Measurements from ENCODE around the gene STPG1. TPM values are rescaled to one million over a fixed set of nuclear protein-coding genes. Genes with fewer than 3 reads are reported as not detected.

Gene STPG1
- total RNA-seq, 2 experiments from 2014 or later: 8.0 to 9.9 TPM

DNA sequence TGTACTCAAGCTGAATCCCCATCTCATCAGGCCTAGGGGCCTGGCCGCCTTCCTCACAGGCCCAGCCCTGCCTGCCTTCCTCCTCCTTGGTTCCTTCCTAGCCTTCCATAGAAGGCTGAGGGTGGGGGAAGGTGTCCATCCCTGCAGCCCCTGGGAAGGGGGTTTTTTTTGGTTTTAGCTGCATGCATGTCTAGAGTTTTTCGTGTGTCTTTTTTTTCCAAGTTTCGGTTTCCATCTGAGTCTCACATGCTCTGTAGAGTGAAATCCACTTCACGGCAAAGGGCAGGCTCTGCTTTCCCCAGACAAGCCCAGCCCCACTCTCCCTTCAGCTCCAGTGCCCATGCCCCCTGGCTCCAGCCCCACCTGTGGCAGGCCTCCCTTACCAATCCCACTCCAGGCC, 62.3 kb downstream of the STPG1 start:
- CTCF ChIA-PET: interaction anchor here (0.7 to 2.7 kb wide), 5 partner anchors 14 to 201 kb away, joined by 3 to 20 read pairs (median 4); no protein-coding TSS in a partner anchor

DNA sequence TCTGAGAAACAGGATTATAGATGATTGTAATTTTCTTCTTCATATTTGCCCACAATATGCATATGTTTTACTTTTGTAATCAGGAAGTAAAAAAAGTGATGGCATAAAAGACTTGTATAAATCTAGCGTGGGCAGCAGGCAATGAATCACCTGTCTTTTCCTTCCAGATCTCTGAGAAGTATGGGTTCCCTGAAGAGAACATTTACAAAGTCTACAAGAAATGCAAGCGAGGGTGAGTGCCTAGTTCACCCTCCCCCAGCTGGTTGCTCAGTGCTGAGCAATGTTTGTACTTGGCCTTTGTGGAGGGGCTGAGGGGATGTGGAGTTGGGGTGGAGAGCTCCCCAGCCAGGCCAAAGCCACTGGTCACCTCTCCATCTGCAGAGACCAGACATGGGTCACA, 63.7 kb downstream of the STPG1 start:
- Mint-ChIP-seq H3K27me3 (ENCODE audit: low read depth) (peaks cover 7% of the 10 kb centered on the region), H3K4me3 (no peak overlapping the region), H3K27ac (no peak overlapping the region), H3K36me3 (ENCODE audit: low read depth) (no peaks in the 10 kb centered on the region), H3K9me3 (ENCODE audit: insufficient read depth) (no peaks in the 10 kb centered on the region), H3K4me1 (ENCODE audit: low read depth) (peaks cover 22% of the 10 kb centered on the region)
- ChIA-PET CTCF (no interaction called here), POLR2A (no interaction called here)
- no peak for ATAC-seq
- DNase-seq: no peak

More for the DNA sequence above, 62.3 kb downstream of the STPG1 start:
- DNase-seq: no peak
- ATAC-seq: no peak
- Mint-ChIP-seq H3K4me3 (no peak overlapping the region), H3K27ac (no peak overlapping the region), H3K9me3 (ENCODE audit: insufficient read depth) (no peaks in the 10 kb centered on the region), H3K36me3 (ENCODE audit: low read depth) (no peaks in the 10 kb centered on the region), H3K4me1 (ENCODE audit: low read depth) (peaks cover 22% of the 10 kb centered on the region), H3K27me3 (ENCODE audit: low read depth) (peaks cover 2% of the 10 kb centered on the region)
- POLR2A ChIA-PET: interaction anchor here (0.6 kb wide), 1 partner anchor 33 kb away, joined by 3 read pairs; no protein-coding TSS in a partner anchor

DNA sequence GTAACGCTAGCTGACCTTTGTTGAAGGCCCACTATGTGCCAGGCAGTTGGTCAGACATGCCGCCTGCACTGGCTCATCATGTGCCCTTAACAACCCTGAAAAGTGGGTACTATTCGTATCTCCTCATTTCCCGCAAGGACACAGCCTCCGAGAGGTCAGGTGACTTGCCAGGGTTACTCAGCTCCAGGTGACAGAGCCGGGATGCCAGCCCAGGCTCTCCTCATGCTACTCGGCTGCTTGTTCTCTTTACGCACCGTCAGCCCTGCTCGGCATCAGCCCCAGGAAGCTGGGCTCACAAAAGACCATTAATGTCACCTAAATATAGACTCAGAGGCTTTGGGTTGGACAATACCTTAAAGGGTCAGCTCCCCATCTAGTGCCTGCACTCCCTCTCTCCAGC, 65.4 kb downstream of the STPG1 start:
- DNase-seq (no peak), ATAC-seq (no peak)
- Mint-ChIP-seq H3K36me3 (ENCODE audit: low read depth) (no peaks in the 10 kb centered on the region), H3K4me1 (ENCODE audit: low read depth) (peaks cover 22% of the 10 kb centered on the region), H3K4me3 (no peak overlapping the region), H3K27ac (no peak overlapping the region), H3K27me3 (ENCODE audit: low read depth) (peaks cover 7% of the 10 kb centered on the region), H3K9me3 (ENCODE audit: insufficient read depth) (no peaks in the 10 kb centered on the region)
- ChIA-PET CTCF (no interaction called here), POLR2A (interaction anchor here (0.6 kb wide), 1 partner anchor 511 kb away, joined by 4 read pairs; no protein-coding TSS in a partner anchor)

DNA sequence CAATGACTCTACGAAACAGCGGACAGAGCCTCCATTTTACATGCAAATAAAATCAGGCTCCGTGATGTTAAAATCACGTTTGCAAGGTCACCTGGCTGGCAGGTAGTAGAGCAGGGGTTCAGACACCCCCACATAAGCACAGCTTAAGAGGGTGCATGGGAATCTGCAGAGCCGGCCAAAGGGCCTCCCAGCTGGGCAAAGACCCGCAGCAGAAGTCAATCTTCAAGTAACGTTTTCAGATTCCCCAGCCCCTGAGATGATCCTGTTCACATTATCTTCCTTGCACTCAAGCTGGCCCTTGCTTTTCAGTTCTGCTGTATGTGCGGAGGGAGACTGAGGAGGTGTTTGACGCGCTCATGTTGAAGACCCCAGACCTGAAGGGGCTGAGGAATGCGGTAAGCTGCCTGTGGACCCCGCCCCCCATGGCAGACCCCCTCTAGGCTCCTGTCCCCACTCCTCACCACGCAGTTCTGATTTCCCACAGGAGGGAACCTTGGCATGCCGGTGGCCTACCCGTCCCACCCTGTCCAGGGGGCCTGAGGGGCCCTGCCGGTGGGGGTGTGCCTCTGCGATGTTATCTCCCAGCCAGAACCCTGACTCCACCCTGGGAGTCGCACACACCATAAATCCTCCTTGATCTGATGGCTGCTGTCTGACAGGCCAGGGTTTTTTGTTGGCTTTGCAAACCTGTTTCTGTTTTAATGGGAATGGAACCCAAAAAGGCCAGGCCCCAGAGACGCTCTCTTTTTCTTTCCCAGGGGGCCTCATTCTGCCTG, 66.2 kb downstream of the STPG1 start:
- Mint-ChIP-seq H3K4me1 (ENCODE audit: low read depth) (peaks cover 18% of the 10 kb centered on the region), H3K27me3 (ENCODE audit: low read depth) (peaks cover 7% of the 10 kb centered on the region), H3K4me3 (no peak overlapping the region), H3K36me3 (ENCODE audit: low read depth) (no peaks in the 10 kb centered on the region), H3K9me3 (ENCODE audit: insufficient read depth) (no peaks in the 10 kb centered on the region), H3K27ac (no peak overlapping the region)
- ATAC-seq: no peak
- CTCF ChIA-PET: no interaction called here
- POLR2A ChIA-PET: no interaction called here
- DNase-seq: no peak

DNA sequence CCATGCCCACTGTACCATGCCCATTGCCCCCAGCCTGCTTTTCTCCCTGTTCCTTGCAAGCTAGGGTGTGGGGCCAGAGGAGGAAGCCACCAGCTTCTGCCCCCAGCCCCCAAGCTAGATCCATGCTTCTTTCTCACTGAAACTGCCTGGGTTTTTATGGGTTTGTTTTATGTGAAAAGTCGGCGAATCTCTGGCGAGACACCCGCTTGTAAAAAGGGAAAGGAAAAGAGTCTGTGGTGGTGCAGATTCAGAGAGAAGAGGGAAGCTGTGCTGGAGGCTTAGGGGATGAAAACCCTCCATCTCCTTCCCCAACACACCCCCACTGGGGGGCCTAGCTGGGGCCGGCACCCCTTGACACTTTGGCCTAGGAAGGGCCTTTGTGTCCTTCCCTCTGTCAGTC, 68.2 kb downstream of the STPG1 start:
- ChIA-PET POLR2A (no interaction called here), CTCF (no interaction called here)
- Mint-ChIP-seq H3K36me3 (ENCODE audit: low read depth) (no peaks in the 10 kb centered on the region), H3K27me3 (ENCODE audit: low read depth) (peaks cover 10% of the 10 kb centered on the region), H3K27ac (no peak overlapping the region), H3K4me1 (ENCODE audit: low read depth) (peaks cover 4% of the 10 kb centered on the region), H3K9me3 (ENCODE audit: insufficient read depth) (no peaks in the 10 kb centered on the region), H3K4me3 (no peak overlapping the region)
- no peak for ATAC-seq
- DNase-seq: no peak

DNA sequence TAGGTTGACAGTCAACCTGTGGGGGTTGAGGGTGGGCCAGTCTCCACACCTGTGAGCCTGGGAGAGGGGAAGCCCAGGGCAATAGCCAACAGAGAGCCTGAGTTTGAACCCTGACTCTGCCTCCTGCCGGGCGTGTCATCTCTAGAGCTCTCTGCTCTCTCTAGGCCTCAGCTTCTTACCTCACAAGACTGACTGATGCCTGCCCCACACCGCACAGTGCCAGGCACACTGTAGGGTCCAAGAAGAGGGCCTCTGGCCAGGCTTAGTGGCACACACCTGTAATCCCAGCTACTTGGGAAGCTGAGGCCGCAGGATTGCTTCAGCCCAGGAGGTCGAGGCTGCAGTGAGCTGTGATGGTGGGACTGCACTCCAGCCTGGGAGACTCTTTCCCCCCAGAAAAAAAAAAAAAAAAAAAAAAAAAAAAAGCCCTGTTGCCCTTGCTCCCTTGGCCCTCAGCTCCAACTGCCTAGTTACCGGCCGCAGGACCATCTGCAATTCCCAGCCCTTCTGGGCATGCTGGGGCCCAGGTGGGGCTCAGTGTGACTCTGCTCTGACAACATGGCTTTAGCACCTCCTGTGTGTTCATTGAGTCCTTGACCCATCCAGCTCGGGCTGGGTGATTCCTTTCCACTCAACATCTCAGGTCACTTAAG, 69.4 kb downstream of the STPG1 start:
- DNase-seq: no peak
- Mint-ChIP-seq H3K27me3 (ENCODE audit: low read depth) (peaks cover 19% of the 10 kb centered on the region), H3K27ac (no peak overlapping the region), H3K4me1 (ENCODE audit: low read depth) (no peaks in the 10 kb centered on the region), H3K9me3 (ENCODE audit: insufficient read depth) (no peaks in the 10 kb centered on the region), H3K4me3 (no peak overlapping the region), H3K36me3 (ENCODE audit: low read depth) (no peaks in the 10 kb centered on the region)
- ChIA-PET CTCF (no interaction called here), POLR2A (no interaction called here)
- no peak for ATAC-seq

DNA sequence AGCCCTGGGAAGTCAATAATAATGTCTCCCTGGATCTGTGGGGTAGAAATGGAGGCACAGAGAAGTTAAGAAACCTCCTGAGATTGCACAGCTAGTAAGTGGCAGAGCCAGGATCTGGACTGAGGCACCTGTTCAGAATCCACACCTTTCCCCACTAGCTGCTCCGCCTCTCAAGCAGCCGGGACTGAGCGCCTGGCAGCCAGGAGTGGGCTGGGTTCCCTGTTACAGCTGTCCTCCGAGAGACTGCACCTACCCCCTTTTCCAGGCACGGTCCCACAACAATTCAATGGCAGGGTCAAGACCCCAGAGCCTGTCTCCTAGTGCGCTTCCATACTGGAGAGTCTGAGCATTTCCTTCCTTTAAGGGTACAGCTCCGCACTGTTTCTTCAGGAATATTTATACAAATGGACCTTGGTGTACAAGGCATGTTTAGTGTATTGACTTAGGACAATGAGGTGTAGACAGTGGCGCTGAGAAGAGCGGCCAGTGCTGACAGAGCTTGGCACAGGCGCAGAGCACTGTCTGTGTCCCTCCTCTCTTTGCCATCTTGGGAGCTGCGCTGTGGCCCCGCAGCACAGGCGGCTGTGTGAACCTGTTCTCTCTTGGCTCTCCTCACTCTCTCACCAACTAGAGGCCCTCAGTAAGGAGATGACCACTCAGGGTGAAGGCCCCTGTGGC, 70.0 kb downstream of the STPG1 start:
- Mint-ChIP-seq H3K27ac (no peak overlapping the region), H3K4me1 (ENCODE audit: low read depth) (no peaks in the 10 kb centered on the region), H3K9me3 (ENCODE audit: insufficient read depth) (no peaks in the 10 kb centered on the region), H3K27me3 (ENCODE audit: low read depth) (peaks cover 19% of the 10 kb centered on the region), H3K4me3 (no peak overlapping the region), H3K36me3 (ENCODE audit: low read depth) (no peaks in the 10 kb centered on the region)
- DNase-seq (no peak), ATAC-seq (no peak)
- ChIA-PET CTCF (no interaction called here), POLR2A (no interaction called here)

DNA sequence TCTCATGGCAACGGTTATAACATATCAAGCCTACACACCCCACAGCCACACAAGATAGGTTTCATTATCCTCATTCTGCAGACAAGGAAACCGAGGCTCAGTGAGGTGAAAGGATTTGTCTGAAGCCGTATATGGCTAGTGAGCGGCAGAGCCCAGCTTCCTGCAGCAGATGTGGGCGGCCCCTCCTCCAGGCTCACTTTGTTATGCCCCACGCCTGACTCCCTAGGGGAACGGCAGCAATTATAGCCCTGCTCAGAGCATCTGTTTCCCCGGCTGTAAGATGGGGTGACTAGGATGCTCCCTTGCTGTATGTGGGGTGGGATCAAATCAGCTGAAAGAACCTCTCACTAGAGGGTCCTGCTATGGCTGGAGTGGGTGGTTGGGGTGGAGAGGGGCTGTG, 72.3 kb downstream of the STPG1 start:
- ChIA-PET POLR2A (no interaction called here), CTCF (interaction anchor here (1.2 kb wide), 1 partner anchor 140 kb away, joined by 3 read pairs; no protein-coding TSS in a partner anchor)
- Mint-ChIP-seq H3K27me3 (ENCODE audit: low read depth) (peaks cover 24% of the 10 kb centered on the region), H3K36me3 (ENCODE audit: low read depth) (no peaks in the 10 kb centered on the region), H3K27ac (no peak overlapping the region), H3K9me3 (ENCODE audit: insufficient read depth) (no peaks in the 10 kb centered on the region), H3K4me3 (no peak overlapping the region), H3K4me1 (ENCODE audit: low read depth) (peaks cover 4% of the 10 kb centered on the region)
- no peak for ATAC-seq
- no peak for DNase-seq

DNA sequence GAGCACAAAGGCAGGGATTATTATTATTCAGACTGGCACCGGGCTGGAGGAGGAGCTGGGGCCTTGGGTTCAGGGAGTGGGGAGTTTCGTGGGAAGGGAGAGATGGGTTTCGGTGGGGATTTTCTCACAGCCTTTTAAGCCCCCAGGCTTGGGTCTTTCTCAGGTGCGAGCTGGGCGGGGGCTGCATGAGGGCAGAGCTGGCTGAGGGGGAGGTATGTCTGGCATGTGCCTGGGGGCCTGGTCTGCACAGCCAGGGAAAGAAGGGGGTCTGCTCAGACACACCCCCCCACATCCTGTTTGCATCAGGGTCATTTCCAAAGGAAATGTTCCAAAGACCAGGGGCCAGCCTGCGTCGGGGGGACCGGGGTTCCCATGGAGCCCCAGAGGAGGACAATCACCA, 72.8 kb downstream of the STPG1 start:
- POLR2A ChIA-PET: no interaction called here
- no peak for DNase-seq
- ATAC-seq: no peak
- peaks cover 20% of the 10 kb centered on the region for H3K27me3 Mint-ChIP-seq (ENCODE audit: low read depth)
- no peak overlapping the region for H3K27ac Mint-ChIP-seq
- H3K4me1 Mint-ChIP-seq (ENCODE audit: low read depth): peaks cover 4% of the 10 kb centered on the region
- no peaks in the 10 kb centered on the region for H3K9me3 Mint-ChIP-seq (ENCODE audit: insufficient read depth)
- H3K36me3 Mint-ChIP-seq (ENCODE audit: low read depth): no peaks in the 10 kb centered on the region
- CTCF ChIA-PET: interaction anchor here (1.2 kb wide), 1 partner anchor 140 kb away, joined by 3 read pairs; no protein-coding TSS in a partner anchor
- H3K4me3 Mint-ChIP-seq: no peak overlapping the region

DNA sequence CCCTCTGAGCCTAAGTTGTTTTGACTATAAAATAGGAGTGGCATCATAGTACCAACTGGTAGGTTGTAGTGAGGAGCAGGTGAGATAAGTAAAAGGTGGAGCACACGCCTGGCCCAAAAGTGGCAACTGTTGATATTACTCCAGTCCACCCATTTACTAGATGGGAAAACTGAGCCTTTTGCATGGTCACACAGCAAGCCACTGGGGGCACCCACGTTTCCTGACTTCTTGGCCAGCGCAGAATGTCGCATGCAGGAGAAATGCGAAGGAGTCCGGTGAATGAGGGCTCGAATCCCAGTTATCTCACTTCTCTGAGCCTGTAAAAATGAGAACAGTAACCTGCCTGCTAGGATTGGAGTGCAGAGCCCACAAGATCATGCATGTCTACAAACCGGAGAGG, 73.6 kb downstream of the STPG1 start:
- Mint-ChIP-seq H3K4me3 (no peak overlapping the region), H3K9me3 (ENCODE audit: insufficient read depth) (no peaks in the 10 kb centered on the region), H3K4me1 (ENCODE audit: low read depth) (peaks cover 4% of the 10 kb centered on the region), H3K27me3 (ENCODE audit: low read depth) (peaks cover 19% of the 10 kb centered on the region), H3K27ac (no peak overlapping the region), H3K36me3 (ENCODE audit: low read depth) (no peaks in the 10 kb centered on the region)
- POLR2A ChIA-PET: no interaction called here
- ATAC-seq (no peak), DNase-seq (no peak)
- CTCF ChIA-PET: no interaction called here

DNA sequence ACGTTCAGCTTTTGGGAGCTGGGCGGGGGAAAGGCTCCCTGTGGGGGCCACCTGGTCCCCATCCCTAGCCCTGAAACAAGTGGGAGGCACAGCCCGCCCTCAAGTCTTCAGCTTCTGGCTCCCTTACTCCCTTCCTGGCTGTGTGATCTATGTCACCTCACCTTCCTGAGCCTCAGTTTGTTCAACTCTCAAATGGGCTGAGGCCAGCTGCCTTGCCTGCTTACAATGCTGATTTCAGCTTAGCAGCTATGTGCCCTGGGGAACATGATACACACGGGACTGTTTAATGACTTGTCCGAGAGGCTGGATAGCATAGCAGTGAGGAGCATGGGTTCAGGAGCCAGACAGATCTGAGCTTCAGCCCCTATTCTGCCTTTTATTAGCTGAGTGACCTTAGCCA, 75.1 kb downstream of the STPG1 start:
- POLR2A ChIA-PET: interaction anchor here (1.0 kb wide), 1 partner anchor 77 kb away, joined by 5 read pairs; the partner anchor contains the start of gene NIPAL3
- no peak overlapping the region for H3K27ac Mint-ChIP-seq

DNA sequence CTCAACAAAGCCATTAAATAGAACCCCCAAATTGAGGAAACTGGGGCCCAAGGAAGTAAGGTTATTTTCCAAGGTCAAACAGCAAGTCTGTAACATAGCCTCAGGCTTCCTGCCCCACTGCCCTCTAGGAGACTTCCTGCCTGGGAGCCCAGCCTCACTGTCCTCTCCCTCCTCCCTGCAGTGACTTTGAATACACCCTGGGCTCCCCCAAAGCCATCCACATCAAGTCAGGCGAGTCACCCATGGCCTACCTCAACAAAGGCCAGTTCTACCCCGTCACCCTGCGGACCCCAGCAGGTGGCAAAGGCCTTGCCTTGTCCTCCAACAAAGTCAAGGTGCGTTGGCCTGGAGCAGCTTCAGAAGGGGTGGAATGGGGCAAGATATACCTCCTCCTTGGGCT, 76.1 kb downstream of the STPG1 start:
- ATAC-seq (no peak), DNase-seq (no peak)
- Mint-ChIP-seq H3K36me3 (ENCODE audit: low read depth) (no peaks in the 10 kb centered on the region), H3K27me3 (ENCODE audit: low read depth) (peaks cover 33% of the 10 kb centered on the region), H3K4me1 (ENCODE audit: low read depth) (peaks cover 4% of the 10 kb centered on the region), H3K9me3 (ENCODE audit: insufficient read depth) (no peaks in the 10 kb centered on the region), H3K4me3 (no peak overlapping the region), H3K27ac (no peak overlapping the region)
- CTCF ChIA-PET: interaction anchor here (0.8 kb wide), 1 partner anchor 136 kb away, joined by 4 read pairs; no protein-coding TSS in a partner anchor
- POLR2A ChIA-PET: interaction anchor here (0.5 kb wide), 1 partner anchor 878 kb away, joined by 3 read pairs; no protein-coding TSS in a partner anchor

More for the DNA sequence above, 75.1 kb downstream of the STPG1 start:
- no peak for DNase-seq
- H3K4me1 Mint-ChIP-seq (ENCODE audit: low read depth): peaks cover 4% of the 10 kb centered on the region
- no peaks in the 10 kb centered on the region for H3K9me3 Mint-ChIP-seq (ENCODE audit: insufficient read depth)
- H3K4me3 Mint-ChIP-seq: no peak overlapping the region
- no peak for ATAC-seq
- H3K36me3 Mint-ChIP-seq (ENCODE audit: low read depth): no peaks in the 10 kb centered on the region
- peaks cover 26% of the 10 kb centered on the region for H3K27me3 Mint-ChIP-seq (ENCODE audit: low read depth)
- CTCF ChIA-PET: interaction anchor here (1.1 to 1.5 kb wide), 2 partner anchors 139 to 188 kb away, joined by 3 read pairs; no protein-coding TSS in a partner anchor
